GM12874 (cell line): ENCODE measurements around the gene CCDC38.

Source experiments
- TF ChIP-seq, protein P1 (sequence below): IDR thresholded peaks from 2 replicates; pipeline ENCODE4 v1.5.1; 2011; ENCODE audit warnings: low read depth, mild to moderate bottlenecking, control low read depth, low read length, moderate library complexity; ENCODE audit not compliant: insufficient read depth

CCDC38 gene

DNA sequence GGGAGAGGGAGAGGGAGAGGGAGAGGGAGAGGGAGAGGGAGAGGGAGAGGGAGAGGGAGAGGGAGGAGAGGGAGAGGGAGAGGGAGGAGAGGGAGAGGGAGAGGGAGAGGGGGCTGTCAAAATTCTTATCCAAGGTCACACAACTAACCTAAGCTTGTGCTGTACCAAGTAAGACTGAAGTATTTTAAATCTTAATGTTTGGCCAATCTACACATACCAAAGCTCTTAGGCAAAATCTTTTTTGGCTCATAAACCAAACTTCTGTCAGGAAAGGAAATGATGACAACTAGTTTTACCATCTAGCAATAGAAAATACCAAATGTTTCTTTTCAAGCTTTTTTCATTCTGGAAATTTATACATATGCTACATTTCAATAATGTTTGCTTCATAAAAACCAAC is 33.8 kb downstream of the CCDC38 start:
- TF ChIP-seq, protein P1, sequence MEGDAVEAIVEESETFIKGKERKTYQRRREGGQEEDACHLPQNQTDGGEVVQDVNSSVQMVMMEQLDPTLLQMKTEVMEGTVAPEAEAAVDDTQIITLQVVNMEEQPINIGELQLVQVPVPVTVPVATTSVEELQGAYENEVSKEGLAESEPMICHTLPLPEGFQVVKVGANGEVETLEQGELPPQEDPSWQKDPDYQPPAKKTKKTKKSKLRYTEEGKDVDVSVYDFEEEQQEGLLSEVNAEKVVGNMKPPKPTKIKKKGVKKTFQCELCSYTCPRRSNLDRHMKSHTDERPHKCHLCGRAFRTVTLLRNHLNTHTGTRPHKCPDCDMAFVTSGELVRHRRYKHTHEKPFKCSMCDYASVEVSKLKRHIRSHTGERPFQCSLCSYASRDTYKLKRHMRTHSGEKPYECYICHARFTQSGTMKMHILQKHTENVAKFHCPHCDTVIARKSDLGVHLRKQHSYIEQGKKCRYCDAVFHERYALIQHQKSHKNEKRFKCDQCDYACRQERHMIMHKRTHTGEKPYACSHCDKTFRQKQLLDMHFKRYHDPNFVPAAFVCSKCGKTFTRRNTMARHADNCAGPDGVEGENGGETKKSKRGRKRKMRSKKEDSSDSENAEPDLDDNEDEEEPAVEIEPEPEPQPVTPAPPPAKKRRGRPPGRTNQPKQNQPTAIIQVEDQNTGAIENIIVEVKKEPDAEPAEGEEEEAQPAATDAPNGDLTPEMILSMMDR, result no peak

DNA sequence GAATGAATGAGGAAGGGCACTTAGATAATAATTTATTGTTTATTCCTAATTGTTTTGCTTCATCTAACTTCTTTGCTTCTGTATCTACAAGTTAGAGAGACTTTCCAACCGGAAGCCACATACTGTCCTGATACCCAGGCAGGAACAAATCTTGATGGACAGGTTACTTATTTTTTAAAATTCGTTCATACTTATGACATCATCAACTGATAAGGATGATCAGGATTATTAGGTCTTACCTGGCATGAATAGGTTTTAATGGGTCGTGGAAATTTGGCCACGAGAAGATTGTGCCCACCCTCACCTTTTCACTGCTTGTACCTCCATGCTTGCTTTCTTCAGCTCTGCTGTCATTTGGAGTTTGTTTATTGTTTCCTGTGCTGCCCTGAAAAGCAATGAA is 44.3 kb downstream of the CCDC38 start:
- TF ChIP-seq, protein P1, result no peak

DNA sequence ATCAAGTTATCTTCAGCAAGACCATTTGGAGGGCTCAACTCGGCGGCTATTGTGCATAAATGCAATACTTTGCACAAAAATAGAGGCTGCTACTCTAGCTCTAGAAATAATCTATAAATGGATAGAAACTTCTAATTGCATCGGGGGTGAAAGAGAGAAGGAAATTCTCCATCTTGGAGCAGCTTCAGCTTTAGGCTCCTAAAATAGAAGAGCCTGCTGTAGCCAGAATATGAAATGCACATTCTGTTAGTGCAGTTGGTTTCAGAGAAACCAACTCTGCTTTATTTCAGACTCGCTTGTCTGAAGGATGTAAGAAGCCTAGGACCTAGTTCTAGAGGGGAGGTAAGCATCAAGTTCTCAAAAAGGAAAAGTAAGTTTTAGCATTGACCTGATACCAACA is 45.6 kb downstream of the CCDC38 start:
- TF ChIP-seq, protein P1, result no peak

DNA sequence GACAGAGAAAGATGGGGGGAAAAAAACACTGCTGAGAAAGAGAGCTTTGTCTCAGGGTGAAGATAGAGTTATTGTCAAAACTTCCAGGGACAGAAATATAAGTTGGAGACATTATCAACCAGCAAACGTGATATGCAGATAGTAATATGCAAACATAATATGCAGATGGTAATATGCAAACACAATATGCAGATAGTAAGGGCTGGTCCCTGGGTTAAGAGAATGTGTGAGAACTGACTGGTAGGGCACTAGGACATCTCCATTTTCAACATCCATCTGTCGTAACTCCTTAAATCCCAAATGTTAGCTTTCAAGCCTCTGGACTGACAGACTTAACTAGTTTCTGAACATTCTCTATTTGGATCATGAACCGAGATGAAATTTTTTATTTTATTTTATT is 51.5 kb downstream of the CCDC38 start:
- TF ChIP-seq, protein P1, result no peak

DNA sequence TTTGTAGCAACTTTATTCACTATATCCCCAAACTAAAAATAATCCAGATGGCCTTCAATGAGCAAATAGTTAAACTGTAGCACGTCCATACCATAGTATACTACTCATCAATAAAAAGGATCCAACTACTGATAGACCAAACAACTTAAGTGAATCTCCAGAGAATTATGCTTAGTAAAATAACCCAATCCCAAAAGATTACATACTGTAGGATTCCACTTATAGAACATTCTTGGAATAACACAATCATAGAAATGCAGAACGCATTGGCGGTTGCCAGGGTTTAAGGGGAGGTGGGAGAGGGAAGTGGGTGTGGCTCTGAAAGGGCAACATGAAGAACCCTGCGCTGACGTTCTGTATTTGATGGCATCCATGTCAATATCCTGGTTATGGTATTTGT is 55.1 kb downstream of the CCDC38 start:
- TF ChIP-seq, protein P1, result no peak

DNA sequence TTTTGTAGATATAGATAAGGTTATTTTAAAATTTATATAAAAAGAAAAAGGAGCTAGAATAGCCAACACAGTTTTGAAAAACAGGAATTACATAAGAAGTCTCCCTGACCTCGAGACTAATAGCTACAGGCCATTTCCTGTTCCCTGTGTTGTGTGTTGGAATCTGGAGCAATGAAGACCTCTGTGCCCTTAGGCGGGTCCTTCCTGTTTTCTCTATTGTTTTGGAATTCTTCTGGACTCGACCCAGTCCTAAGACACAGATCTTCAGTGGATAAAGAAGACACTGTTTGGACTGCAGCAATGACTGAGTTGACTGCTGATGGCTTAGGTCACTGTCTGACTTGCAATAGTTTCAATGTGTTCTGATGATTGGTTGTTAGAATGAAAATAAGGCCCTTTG is 57.4 kb downstream of the CCDC38 start:
- TF ChIP-seq, protein P1, result no peak

DNA sequence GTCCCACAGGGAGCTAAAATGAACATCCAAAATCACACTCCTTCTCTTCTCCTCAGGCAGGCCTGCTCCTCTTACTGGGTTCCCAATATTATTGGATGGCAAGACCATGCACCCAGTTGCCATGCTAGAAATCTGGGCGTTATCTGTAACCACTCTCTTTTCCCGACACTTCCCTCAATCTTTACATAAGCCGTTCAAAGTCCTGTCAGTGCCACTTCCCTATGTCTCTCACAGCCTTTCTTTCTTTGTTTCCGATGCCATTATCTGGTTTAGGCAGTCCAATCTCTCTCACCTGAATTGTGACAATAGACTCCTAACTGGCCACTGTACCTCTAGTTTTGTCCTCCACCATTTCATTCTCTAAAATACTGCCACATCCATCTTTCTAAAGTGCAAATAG is 59.5 kb downstream of the CCDC38 start:
- TF ChIP-seq, protein P1, result no peak

DNA sequence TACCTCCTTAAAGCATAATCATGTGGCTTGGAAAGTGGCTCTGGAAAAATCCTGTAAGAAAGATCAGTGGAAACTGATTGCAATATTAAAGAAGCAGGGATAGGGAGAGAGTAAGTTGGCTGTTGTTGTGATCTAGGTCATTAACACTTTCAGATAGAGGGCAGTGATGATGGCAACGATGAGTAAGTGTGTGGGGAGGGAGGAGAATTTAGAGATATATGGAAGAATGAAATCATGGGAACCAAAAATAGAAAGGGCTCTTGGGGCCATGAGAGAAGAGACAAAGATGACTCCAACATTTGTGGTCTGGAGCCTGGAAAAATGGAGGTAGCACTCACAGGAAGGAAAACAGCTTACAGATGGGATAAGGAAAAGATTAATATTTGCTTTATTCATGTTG is 60.3 kb downstream of the CCDC38 start:
- TF ChIP-seq, protein P1, result no peak
